Measurements from ENCODE around the gene LIN37.

LIN37 gene

GRCh38 chr19:35776102-35776788 lies 27.9 kb downstream of the LIN37 start:
- no peak for DNase-seq

DNA sequence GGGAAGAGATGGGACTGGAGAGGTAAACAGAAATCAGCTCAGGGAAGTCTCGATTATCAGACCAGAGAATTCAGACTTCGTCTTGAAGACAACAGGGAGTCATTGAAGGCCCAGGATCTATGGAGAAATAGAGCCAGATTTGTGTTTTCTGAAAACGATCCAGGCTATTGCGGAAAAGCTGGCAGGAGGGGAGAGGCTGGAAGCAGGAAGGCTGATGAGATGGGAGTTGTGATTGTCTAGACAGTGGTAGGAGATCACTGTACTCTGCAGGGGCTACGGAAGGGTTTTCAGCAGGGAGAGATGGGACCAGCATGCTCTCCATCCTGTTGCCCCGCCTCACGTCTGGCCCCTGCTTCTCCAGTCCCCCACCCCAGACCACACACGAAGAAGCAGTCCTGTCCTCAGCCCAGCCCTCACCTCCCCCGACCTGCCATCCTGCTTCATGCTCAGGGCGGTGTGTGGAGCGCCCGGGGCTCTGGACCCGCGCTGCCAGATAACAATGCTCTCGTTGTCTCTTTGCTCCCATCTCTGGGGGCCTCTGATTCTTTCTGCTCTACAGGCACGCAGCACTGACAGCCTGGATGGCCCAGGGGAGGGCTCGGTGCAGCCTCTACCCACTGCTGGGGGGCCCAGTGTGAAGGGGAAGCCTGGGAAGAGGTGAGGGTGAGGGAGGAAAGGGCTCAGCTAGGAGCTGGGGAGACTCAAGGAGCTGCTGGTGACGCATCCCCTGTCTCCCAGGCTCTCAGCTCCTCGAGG lies 28.9 kb downstream of the LIN37 start:
- DNase-seq = no peak

DNA sequence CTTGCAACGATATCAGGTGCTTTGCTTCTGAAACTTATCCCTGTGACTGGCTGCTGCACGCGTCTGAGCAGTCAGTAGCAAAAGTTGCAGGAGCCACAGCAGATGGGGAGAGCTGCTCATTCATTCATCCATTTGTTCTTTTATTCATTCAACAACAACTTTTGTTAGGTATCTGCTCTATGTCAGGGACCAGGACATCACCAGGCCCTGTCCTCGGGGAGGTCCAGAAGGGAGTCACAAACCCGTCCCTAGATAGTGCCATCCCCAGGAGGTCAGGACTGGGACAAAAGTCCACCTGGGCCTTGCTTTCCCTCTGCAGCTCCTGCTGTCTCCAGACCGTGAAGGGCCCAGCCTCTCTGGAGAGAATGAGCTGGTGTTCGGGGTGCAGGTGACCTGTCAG lies 29.6 kb downstream of the LIN37 start:
- no peak for DNase-seq

GRCh38 chr19:35779033-35779432 lies 30.7 kb downstream of the LIN37 start:
- DNase-seq = no peak

GRCh38 chr19:35780058-35780457 lies 31.7 kb downstream of the LIN37 start:
- no peak for DNase-seq

- DNase-seq = no peak
Measured at GRCh38 chr19:35780717-35781116, 32.3 kb downstream of the LIN37 start.

DNA sequence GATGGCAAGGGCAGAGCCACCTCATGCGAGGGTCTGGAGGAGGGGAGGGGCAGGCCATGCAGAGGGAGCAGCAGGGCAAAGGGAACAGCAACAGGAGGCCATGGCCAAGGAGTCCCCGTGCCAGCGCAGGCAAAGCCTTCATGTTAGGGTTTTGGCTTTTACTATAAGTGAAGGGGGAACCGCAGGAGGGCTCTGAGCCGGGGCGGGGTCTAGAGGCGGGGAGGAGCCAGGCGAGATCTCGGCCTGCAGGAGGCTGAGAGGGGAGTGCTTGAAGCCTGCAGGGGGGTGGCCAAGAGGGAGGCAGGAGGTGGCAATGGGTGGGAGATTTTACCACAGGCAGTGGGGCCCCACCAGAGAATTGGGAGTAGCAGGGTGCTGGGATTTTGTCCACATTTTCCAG lies 33.3 kb downstream of the LIN37 start:
- DNase-seq = no peak

GRCh38 chr19:35782589-35782988 lies 34.2 kb downstream of the LIN37 start:
- DNase-seq = no peak

GRCh38 chr19:35783469-35784434 lies 35.4 kb downstream of the LIN37 start:
- DNase-seq = no peak

DNA sequence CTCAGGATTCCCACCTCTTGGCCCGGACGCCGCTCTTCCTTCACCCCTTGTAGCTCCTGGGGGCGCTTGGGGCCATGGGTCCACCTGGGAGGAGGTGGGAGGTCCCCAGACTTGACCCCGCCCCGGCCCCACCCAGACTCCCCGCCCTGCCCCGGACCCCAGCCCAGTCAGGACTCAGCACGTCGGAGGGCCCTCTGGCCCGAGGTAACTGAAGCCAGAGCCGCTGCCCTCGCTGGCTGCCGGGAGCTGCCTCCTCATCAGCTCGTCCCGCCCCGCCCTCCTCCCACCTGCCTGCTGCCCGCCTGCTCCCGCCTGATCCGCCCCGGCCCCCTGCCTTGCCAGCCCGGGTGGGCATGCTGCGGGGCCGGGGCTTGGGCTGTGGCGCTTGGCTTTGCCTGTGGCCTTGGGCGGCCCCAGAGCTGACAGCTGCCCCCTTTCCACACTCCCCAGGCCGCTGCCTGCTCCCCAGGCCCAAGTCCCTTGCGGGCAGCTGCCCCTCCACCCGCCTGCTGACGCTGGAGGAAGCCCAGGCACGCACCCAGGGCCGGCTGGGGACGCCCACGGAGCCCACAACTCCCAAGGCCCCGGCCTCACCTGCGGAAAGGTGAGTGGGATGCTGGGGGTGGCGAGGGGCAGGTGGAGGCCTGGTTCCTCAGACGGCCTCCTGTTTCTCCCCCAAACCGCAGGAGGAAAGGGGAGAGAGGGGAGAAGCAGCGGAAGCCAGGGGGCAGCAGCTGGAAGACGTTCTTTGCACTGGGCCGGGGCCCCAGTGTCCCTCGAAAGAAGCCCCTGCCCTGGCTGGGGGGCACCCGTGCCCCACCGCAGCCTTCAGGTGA lies 36.3 kb downstream of the LIN37 start:
- no peak for DNase-seq

DNA sequence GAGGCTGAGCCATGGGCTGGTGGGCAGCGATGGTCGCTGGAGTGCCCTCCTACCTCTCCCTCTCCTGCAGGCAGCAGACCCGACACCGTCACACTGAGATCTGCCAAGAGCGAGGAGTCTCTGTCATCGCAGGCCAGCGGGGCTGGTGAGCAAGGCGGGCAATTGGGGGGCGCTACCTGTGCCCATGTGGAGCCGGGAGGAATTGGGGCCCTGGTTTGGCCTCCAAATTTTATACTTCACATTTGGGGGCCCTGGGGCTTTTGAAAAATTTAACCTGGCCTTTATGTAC lies 36.9 kb downstream of the LIN37 start:
- no peak for DNase-seq

DNA sequence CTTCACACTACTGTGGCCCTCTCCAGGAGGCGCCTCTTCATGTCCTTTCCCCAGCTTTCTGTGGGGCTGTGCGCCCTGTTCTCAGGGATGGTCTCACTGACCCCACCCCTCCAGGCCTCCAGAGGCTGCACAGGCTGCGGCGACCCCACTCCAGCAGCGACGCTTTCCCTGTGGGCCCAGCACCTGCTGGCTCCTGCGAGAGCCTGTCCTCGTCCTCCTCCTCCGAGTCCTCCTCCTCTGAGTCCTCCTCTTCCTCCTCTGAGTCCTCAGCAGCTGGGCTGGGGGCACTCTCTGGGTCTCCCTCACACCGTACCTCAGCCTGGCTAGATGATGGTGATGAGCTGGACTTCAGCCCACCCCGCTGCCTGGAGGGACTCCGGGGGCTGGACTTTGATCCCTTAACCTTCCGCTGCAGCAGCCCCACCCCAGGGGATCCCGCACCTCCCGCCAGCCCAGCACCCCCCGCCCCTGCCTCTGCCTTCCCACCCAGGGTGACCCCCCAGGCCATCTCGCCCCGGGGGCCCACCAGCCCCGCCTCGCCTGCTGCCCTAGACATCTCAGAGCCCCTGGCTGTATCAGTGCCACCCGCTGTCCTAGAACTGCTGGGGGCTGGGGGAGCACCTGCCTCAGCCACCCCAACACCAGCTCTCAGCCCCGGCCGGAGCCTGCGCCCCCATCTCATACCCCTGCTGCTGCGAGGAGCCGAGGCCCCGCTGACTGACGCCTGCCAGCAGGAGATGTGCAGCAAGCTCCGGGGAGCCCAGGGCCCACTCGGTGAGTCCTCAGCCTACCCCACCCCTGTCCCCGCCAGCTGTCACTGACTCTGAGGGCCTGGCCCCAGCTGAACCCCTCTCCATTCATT lies 38.2 kb downstream of the LIN37 start:
- DNase-seq = no peak

- no peak for DNase-seq
Measured at GRCh38 chr19:35787227-35787799, 38.9 kb downstream of the LIN37 start.

DNA sequence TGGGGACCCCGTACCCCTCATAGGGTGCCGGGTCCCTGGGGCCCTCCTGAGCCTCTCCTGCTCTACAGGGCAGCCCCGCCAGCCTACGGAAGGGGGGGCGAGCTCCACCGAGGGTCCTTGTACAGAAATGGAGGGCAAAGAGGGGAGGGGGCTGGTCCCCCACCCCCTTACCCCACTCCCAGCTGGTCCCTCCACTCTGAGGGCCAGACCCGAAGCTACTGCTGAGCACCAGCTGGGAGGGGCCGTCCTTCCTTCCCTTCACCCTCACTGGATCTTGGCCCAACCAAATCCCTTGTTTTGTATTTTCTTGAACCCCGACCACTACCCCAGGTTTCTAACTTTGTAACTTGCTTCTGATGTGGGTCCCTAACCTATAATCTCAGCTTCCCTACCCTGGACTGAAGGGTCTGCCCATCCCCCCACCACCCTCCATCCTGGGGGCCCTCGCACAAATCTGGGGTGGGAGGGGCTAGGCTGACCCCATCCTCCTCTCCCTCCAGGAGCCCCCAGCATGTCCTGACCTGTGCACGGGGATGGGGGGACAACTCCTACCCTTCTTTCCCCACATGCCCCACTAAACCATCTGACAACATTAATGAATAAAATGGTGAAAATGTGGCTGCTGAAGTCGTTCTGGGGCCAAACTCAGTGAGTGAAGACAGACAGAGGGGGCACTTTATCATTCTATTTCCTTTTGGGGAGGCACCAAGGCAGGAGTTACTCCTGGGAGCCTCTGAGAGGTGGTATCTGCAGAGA lies 40.0 kb downstream of the LIN37 start:
- DNase-seq = no peak

DNA sequence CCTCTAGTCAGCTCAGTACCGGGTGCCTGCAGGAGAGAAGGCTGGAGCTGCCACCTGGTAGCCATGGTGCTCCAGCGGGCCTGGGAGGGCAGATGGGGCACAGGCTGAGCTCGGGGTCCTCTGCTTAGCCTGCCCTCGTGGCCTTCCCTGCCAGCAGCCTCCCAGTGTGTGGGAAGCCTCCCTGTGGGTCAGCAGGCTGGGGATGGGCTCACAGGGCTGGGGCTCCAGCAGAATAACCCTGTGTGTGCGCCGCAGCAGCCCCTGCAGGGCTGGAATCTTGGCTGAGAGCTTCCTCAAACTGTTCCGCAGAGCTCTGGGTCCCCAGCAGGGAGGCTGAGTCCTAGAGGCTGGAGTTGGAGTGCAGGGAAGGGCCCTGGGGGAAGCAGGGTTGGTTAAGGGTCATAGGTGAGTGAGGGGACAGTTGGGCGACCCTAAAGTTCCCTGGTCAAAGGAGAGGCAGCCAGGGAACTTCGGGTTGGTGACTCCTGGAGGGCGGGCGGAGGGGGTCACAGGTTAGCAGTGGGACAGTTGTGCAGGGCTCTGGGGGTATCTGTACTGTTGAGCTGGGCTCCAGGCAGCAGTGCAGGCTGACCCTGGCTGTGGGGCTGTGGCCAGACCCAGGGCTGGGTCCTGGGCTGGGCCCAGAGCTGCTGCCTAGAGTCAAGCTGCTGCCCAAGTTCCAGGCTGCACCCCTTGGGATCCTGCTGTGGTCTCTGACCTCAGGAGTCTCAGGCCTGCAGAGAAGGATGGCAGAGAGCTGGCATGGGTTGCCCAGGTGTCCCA lies 41.0 kb downstream of the LIN37 start:
- DNase-seq = no peak

DNA sequence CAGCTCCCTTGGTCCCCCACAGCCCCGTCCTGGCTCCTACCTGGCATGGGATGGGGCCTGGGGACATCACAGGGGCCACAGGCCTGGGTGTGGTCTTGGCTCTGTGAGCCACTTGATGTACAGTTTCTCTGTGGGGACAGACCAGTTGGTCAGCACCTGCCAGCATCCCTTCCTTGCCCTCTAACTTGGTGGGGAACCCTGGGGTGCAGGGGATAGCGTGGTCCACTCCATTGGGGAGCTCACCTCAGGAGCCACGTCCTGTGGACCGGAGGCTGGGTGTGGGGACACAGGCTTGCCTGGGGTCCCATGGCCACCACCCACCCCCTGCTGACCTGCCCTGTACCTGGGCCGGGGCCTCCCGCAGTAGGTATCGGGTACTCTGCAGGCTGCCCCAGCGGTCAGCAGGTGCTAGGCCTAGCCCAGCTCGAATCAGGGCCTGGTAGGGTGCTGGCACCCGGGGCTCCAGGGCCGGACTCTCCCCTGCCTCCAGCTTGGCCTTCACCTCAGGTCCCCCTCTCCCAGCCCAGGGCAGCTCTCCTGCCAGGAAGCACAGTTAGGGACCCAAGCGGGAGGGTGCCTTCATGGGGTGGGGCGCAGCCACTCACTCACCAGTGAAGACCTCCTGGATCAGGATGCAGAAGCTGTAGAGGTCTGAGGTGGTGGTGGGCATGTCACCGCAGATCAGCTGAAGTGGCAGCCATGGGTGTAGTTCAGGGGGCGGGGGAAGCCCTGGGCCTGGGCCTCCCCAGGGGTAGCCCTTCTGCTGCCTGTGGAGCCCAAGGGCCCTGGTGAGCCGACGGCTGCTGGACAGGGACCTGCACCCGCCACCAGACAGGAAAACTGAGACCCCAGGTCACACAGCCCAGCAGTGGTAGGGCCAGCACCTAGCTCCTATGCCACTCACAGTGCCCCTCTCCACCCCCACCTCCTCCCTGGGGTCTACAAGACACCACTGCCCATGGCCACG lies 41.9 kb downstream of the LIN37 start:
- DNase-seq = no peak

GRCh38 chr19:35790981-35791813 lies 42.8 kb downstream of the LIN37 start:
- no peak for DNase-seq

Data from CD4-positive, alpha-beta T cell treated with Interleukin-17A for 1 hour (primary cell).